Epithelial cell of prostate (primary cell): ENCODE data around the gene ZNF628.
"Not testable (repeated sequence)": the region's sequence is repeated elsewhere in the genome, so short reads cannot be mapped to it uniquely, and the experiment has no call there.

Experiments
- DNase-seq: peaks from one replicate; pipeline ENCODE4 v3.0.0-alpha.2; 2011; ENCODE audit warnings: low read depth, low spot score
- H3K27ac ChIP-seq: fragments of 450-650 bp; 2 replicates; pipeline ENCODE4 v1.5.1; 2017; ENCODE audit warnings: mild to moderate bottlenecking

The ZNF628 gene

GRCh38 chr19:55493645-55494171 is 17.3 kb downstream of the ZNF628 start:
- H3K27ac ChIP-seq = no peak overlapping the region
- DNase-seq = no peak

- no peak overlapping the region for H3K27ac ChIP-seq
- no peak for DNase-seq
Measured at GRCh38 chr19:55494172-55494761, 17.9 kb downstream of the ZNF628 start.

GRCh38 chr19:55495646-55496349 is 19.4 kb downstream of the ZNF628 start:
- DNase-seq = no peak
- H3K27ac ChIP-seq = no peak overlapping the region

GRCh38 chr19:55496820-55497219 is 20.4 kb downstream of the ZNF628 start:
- not testable (repeated sequence) for DNase-seq, H3K27ac ChIP-seq

GRCh38 chr19:55497763-55498162 is 21.3 kb downstream of the ZNF628 start:
- no peak overlapping the region for H3K27ac ChIP-seq

GRCh38 chr19:55498246-55498840 is 21.9 kb downstream of the ZNF628 start:
- H3K27ac ChIP-seq = no peak overlapping the region
- no peak for DNase-seq

More at GRCh38 chr19:55497763-55498162, 21.3 kb downstream of the ZNF628 start:
- no peak for DNase-seq

GRCh38 chr19:55500368-55500952 is 24.0 kb downstream of the ZNF628 start:
- DNase-seq = no peak
- no peak overlapping the region for H3K27ac ChIP-seq

- H3K27ac ChIP-seq = no peak overlapping the region
- DNase-seq = no peak
Measured at GRCh38 chr19:55502197-55502952, 26.0 kb downstream of the ZNF628 start.

GRCh38 chr19:55503157-55503501 is 26.7 kb downstream of the ZNF628 start:
- no peak overlapping the region for H3K27ac ChIP-seq
- DNase-seq = no peak

- no peak overlapping the region for H3K27ac ChIP-seq
- peak; percentile 31 for DNase-seq
Measured at GRCh38 chr19:55503502-55504251, 27.3 kb downstream of the ZNF628 start.

GRCh38 chr19:55504252-55504603 is 27.8 kb downstream of the ZNF628 start:
- H3K27ac ChIP-seq = no peak overlapping the region
- DNase-seq = no peak

GRCh38 chr19:55504981-55505380 is 28.6 kb downstream of the ZNF628 start:
- no peak overlapping the region for H3K27ac ChIP-seq
- no peak for DNase-seq

GRCh38 chr19:55508120-55508519 is 31.7 kb downstream of the ZNF628 start:
- DNase-seq = no peak
- H3K27ac ChIP-seq = no peak overlapping the region

GRCh38 chr19:55516878-55517620 is 40.6 kb downstream of the ZNF628 start:
- no peak overlapping the region for H3K27ac ChIP-seq
- DNase-seq = peak; percentile 44

GRCh38 chr19:55519451-55520311 is 43.3 kb downstream of the ZNF628 start:
- DNase-seq = peak; percentile 87
- H3K27ac ChIP-seq = peak overlapping the region; percentile 12

- no peak overlapping the region for H3K27ac ChIP-seq
- no peak for DNase-seq
Measured at GRCh38 chr19:55520691-55521292, 44.4 kb downstream of the ZNF628 start.

GRCh38 chr19:55525289-55526101 is 49.1 kb downstream of the ZNF628 start:
- no peak overlapping the region for H3K27ac ChIP-seq
- DNase-seq = no peak
